HepG2 (cell line): ENCODE data around the gene LAMA5. TPM values are rescaled to one million over a fixed set of nuclear protein-coding genes. Genes with fewer than 3 reads are reported as not detected.

Experiments
- ATAC-seq: fragments of 200-7000 bp; cut with Tn5 transposase; 3 replicates; pipeline ENCODE4 v1.9.1; 2020; ENCODE audit warnings: mild to moderate bottlenecking, moderate library complexity
- BruUV-seq: library from RNA; stranded (reverse); fragments of 400-500 nt; replicated peaks from 2 replicates; lab custom pipeline; 2021; lab: Mats Ljungman, UMichigan
- CTCF ChIA-PET: fragments of 300-600 bp; formaldehyde crosslinking; extraction: SDS; loops from one replicate; lab custom pipeline; 2021; ENCODE audit warnings: low total read pairs, inconsistent platforms, low intra/inter-chr PET ratio; lab: Yijun Ruan, JAX
- POLR2A ChIA-PET: fragments of 350-600 bp; sonication (Branson Sonifier 250); formaldehyde crosslinking; loops from one replicate; lab custom pipeline; 2020; ENCODE audit warnings: antibody characterized with exemption, inconsistent platforms; lab: Yijun Ruan, JAX
- DNase-seq: peaks from one replicate; pipeline ENCODE4 v3.0.0-alpha.2; 2015; ENCODE audit warnings: low spot score
- FAIRE-seq: peaks from 3 replicates; lab custom pipeline; 2011; peaks lifted over from hg19 to GRCh38; lab: Jason Lieb, UNC
- H2AFZ ChIP-seq: one replicate; pipeline ENCODE4 v1.6.1; 2011; ENCODE audit warnings: low read length, inconsistent platforms
- H3K27ac ChIP-seq: fragments of 300-600 bp; 3 replicates; pipeline ENCODE4 v1.8.0; 2011; ENCODE audit warnings: mixed run types, mild to moderate bottlenecking, mixed read lengths, low read length, inconsistent platforms; ENCODE audit not compliant: insufficient read depth; ENCODE audit errors: extremely low read length
- H3K27me3 ChIP-seq, 2 experiments: fragments of 200-600 bp in 1 of 2; 2 replicates in 1 of 2; 3 replicates in 1 of 2; pipeline versions ENCODE4 v1.6.0 to v1.8.0; 2011; ENCODE audit warnings: low read length in 2 of 2, mild to moderate bottlenecking in 2 of 2, moderate library complexity in 2 of 2, inconsistent platforms in 1 of 2; ENCODE audit not compliant: insufficient read depth in 2 of 2, control insufficient read depth in 1 of 2
- H3K36me3 ChIP-seq, 2 experiments: fragments of 200-600 bp in 1 of 2; replicated peaks in 1 of 2; 2 replicates in 1 of 2; 3 replicates in 1 of 2; pipeline versions ENCODE4 v1.5.1 to v1.8.0; 2011; ENCODE audit warnings: low read length in 2 of 2, inconsistent platforms in 1 of 2; ENCODE audit not compliant: insufficient read depth in 2 of 2, control insufficient read depth in 1 of 2
- H3K4me1 ChIP-seq: 2 replicates; pipeline ENCODE4 v1.5.1; 2012; ENCODE audit warnings: low read length, inconsistent platforms; ENCODE audit not compliant: insufficient read depth
- H3K4me2 ChIP-seq: 2 replicates; pipeline ENCODE4 v1.6.0; 2011; ENCODE audit warnings: low read depth, low read length, inconsistent platforms
- H3K4me3 ChIP-seq, 3 experiments: fragments of 200-600 bp in 1 of 3; sonication (generic), shearing (Covaris generic) in 1 of 3; replicated peaks in 1 of 3; 2 replicates each; pipeline ENCODE4 v1.5.1; 2011 to 2016; ENCODE audit warnings: low read length in 3 of 3, inconsistent platforms in 2 of 3, low read depth in 2 of 3, mild to moderate bottlenecking in 2 of 3, control low read depth in 1 of 3, mixed read lengths in 1 of 3; ENCODE audit not compliant: insufficient read depth in 1 of 3
- H3K79me2 ChIP-seq: one replicate; pipeline ENCODE4 v1.6.1; 2011; ENCODE audit warnings: low read length, inconsistent platforms; ENCODE audit not compliant: insufficient read depth
- H3K9ac ChIP-seq: 2 replicates; pipeline ENCODE4 v1.6.0; 2011; ENCODE audit warnings: mild to moderate bottlenecking, low read depth, low read length, inconsistent platforms; ENCODE audit not compliant: insufficient read depth
- H3K9me3 ChIP-seq: 2 replicates; pipeline ENCODE4 v1.5.1; 2012; ENCODE audit warnings: mild to moderate bottlenecking, low read length
- H4K20me1 ChIP-seq: 2 replicates; pipeline ENCODE4 v1.6.0; 2011; ENCODE audit warnings: inconsistent platforms, mild to moderate bottlenecking, low read length, moderate library complexity; ENCODE audit not compliant: insufficient read depth
- MAFG ChIP-seq: sonication (generic); formaldehyde crosslinking; IDR thresholded peaks from 2 replicates; pipeline ENCODE4 v1.5.1; 2020; ENCODE audit warnings: mild to moderate bottlenecking, missing genetic modification reagents
- NR2C2 ChIP-seq: sonication (generic); formaldehyde crosslinking; IDR thresholded peaks from 2 replicates; pipeline ENCODE4 v1.4.0; 2020; ENCODE audit warnings: missing genetic modification reagents, mild to moderate bottlenecking, moderate library complexity, borderline replicate concordance
- PHF8 ChIP-seq: sonication (generic); formaldehyde crosslinking; IDR thresholded peaks from 2 replicates; pipeline ENCODE4 v1.5.0; 2020; ENCODE audit warnings: missing genetic modification reagents
- POGZ ChIP-seq: sonication (generic); formaldehyde crosslinking; IDR thresholded peaks from 2 replicates; pipeline ENCODE4 v1.4.0; 2020; ENCODE audit warnings: mild to moderate bottlenecking, missing genetic modification reagents
- POLR2G ChIP-seq: fragments of 200-400 bp; formaldehyde crosslinking; IDR thresholded peaks from 2 replicates; pipeline ENCODE4 v1.6.1; 2018; ENCODE audit warnings: mild to moderate bottlenecking, low read depth, low read length, moderate library complexity
- ZBTB14 ChIP-seq: sonication (generic); formaldehyde crosslinking; IDR thresholded peaks from 2 replicates; pipeline ENCODE4 v1.4.0; 2020; ENCODE audit warnings: missing genetic modification reagents
- ZBTB33 ChIP-seq: sonication (generic); formaldehyde crosslinking; IDR thresholded peaks from 2 replicates; pipeline ENCODE4 v1.4.0; 2020; ENCODE audit warnings: missing genetic modification reagents
- ZBTB38 ChIP-seq: sonication (generic); formaldehyde crosslinking; IDR thresholded peaks from 2 replicates; pipeline ENCODE4 v1.5.1; 2020; ENCODE audit warnings: mild to moderate bottlenecking, missing genetic modification reagents
- ZNF569 ChIP-seq: sonication (generic); formaldehyde crosslinking; IDR thresholded peaks from 2 replicates; pipeline ENCODE4 v1.5.0; 2020; ENCODE audit warnings: mild to moderate bottlenecking, missing genetic modification reagents, moderate library complexity, borderline replicate concordance
- WGBS: methylation state at CpG from one replicate; pipeline ENCODE4 v1.1.6; 2017; ENCODE audit warnings: low lambda C conversion rate; 5-methylcytosine and 5-hydroxymethylcytosine counted together
- in situ Hi-C: cut with HindIII; loops from 2 replicates; pipeline ENCODE4 v1.10.0; 2017; ENCODE audit warnings: low pct_unique_long_range_greater_than_20kb; ENCODE audit not compliant: extremely low pct_ligation_motif_present
- intact Hi-C: fragments of 100-400 bp; cut with micrococcal nuclease; formaldehyde crosslinking; loops from one replicate; pipeline ENCODE4 v1.10.0; 2022; ENCODE audit not compliant: unreplicated experiment
- polyA plus RNA-seq, 8 experiments: library from polyadenylated mRNA; depleted of rRNA in 3 of 8; stranded (reverse) in 7 of 8; unstranded in 1 of 8; fragments of >200 nt; fragmentation: Illumina TruSeq in 4 of 8; extraction: Trizol in 4 of 8; gene quantifications; 2 replicates each; pipeline versions ENCODE4 v1.2.1 to v1.2.3, GENCODE V29; 2011 to 2016; ENCODE audit warnings: low read depth in 4 of 8, missing spikeins in 1 of 8, mixed read lengths in 1 of 8; ENCODE audit not compliant: insufficient read depth in 1 of 8
- total RNA-seq, 5 experiments: library from RNA; depleted of rRNA; stranded (reverse); fragments of >200 nt; fragmentation: Illumina TruSeq; extraction: Trizol; gene quantifications; 2 replicates each; pipeline ENCODE4 v1.2.3, GENCODE V29; 2016; ENCODE audit warnings: low read depth in 1 of 5
- TF ChIP-seq, protein P1 (sequence below): IDR thresholded peaks from 2 replicates; pipeline ENCODE4 v1.6.1; 2016; ENCODE audit warnings: missing genetic modification reagents, missing compliant biosample characterization
- TF ChIP-seq, protein P2 (sequence below): sonication (generic); formaldehyde crosslinking; IDR thresholded peaks from 2 replicates; pipeline ENCODE4 v1.4.0; 2020; ENCODE audit warnings: missing genetic modification reagents
- TF ChIP-seq, protein P3 (sequence below): sonication (generic); formaldehyde crosslinking; IDR thresholded peaks from 2 replicates; pipeline ENCODE4 v1.4.0; 2020; ENCODE audit warnings: missing genetic modification reagents

The LAMA5 gene
- total and polyA plus RNA-seq, 2 of the 13 experiments (the other 11 are each of a cell fraction or from before 2014, with no cell fraction given), result 21.0 to 44.7 TPM

GRCh38 chr20:62344782-62345181 lies 22.3 kb downstream of the LAMA5 start:
- H3K79me2 ChIP-seq, result no peaks in the 10 kb centered on the region
- TSS peak; percentile 31 for BruUV-seq
- WGBS, result 93% methylated on average over 10 of the region's 10 CpGs
- in situ Hi-C loops (no loop called here), intact Hi-C loops (no loop called here)
- H4K20me1 ChIP-seq, result no peaks in the 10 kb centered on the region; the same call in 1 of the 2 replicates
- peaks cover 27% of the 10 kb centered on the region for H3K4me1 ChIP-seq
- ChIA-PET CTCF (no interaction called here), POLR2A (interaction anchor here (1.5 to 1.6 kb wide), 2 partner anchors 24 to 26 kb away, joined by 4 to 7 read pairs; no protein-coding TSS in a partner anchor)
- no peak for DNase-seq
- H3K4me2 ChIP-seq, result no peak overlapping the region
- no peak overlapping the region for H3K9ac ChIP-seq
- FAIRE-seq, result no peak
- H2AFZ ChIP-seq, result no peak overlapping the region
- no peak overlapping the region for H3K27ac ChIP-seq
- no peak overlapping the region for H3K4me3 ChIP-seq
- no peaks in the 10 kb centered on the region for H3K27me3 ChIP-seq
- H3K36me3 ChIP-seq, result peaks cover 21 to 45% of the 10 kb centered on the region in 2 experiments
- no peaks in the 10 kb centered on the region for H3K9me3 ChIP-seq
- no peak for ATAC-seq
- TF ChIP-seq ZNF569 (CRISPR knock-in tag) (no peak), POLR2G (no peak), ZBTB14 (CRISPR knock-in tag) (no peak), ZBTB33 (CRISPR knock-in tag) (peak; percentile 92), MAFG (CRISPR knock-in tag) (no peak), PHF8 (CRISPR knock-in tag) (no peak), ZBTB38 (CRISPR knock-in tag) (peak; percentile 29; the same call in 1 of the 2 replicates), NR2C2 (CRISPR knock-in tag) (no peak), POGZ (no peak)
- TF ChIP-seq, protein P1, sequence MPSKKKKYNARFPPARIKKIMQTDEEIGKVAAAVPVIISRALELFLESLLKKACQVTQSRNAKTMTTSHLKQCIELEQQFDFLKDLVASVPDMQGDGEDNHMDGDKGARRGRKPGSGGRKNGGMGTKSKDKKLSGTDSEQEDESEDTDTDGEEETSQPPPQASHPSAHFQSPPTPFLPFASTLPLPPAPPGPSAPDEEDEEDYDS (CRISPR knock-in tag), result no peak
- TF ChIP-seq, protein P2, sequence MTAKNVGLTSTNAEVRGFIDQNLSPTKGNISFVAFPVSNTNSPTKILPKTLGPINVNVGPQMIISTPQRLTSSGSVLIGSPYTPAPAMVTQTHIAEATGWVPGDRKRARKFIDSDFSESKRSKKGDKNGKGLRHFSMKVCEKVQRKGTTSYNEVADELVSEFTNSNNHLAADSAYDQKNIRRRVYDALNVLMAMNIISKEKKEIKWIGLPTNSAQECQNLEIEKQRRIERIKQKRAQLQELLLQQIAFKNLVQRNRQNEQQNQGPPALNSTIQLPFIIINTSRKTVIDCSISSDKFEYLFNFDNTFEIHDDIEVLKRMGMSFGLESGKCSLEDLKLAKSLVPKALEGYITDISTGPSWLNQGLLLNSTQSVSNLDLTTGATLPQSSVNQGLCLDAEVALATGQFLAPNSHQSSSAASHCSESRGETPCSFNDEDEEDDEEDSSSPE, result no peak
- TF ChIP-seq, protein P3, sequence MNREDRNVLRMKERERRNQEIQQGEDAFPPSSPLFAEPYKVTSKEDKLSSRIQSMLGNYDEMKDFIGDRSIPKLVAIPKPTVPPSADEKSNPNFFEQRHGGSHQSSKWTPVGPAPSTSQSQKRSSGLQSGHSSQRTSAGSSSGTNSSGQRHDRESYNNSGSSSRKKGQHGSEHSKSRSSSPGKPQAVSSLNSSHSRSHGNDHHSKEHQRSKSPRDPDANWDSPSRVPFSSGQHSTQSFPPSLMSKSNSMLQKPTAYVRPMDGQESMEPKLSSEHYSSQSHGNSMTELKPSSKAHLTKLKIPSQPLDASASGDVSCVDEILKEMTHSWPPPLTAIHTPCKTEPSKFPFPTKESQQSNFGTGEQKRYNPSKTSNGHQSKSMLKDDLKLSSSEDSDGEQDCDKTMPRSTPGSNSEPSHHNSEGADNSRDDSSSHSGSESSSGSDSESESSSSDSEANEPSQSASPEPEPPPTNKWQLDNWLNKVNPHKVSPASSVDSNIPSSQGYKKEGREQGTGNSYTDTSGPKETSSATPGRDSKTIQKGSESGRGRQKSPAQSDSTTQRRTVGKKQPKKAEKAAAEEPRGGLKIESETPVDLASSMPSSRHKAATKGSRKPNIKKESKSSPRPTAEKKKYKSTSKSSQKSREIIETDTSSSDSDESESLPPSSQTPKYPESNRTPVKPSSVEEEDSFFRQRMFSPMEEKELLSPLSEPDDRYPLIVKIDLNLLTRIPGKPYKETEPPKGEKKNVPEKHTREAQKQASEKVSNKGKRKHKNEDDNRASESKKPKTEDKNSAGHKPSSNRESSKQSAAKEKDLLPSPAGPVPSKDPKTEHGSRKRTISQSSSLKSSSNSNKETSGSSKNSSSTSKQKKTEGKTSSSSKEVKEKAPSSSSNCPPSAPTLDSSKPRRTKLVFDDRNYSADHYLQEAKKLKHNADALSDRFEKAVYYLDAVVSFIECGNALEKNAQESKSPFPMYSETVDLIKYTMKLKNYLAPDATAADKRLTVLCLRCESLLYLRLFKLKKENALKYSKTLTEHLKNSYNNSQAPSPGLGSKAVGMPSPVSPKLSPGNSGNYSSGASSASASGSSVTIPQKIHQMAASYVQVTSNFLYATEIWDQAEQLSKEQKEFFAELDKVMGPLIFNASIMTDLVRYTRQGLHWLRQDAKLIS (CRISPR knock-in tag), result no peak
